ENCODE data around the gene FAM168A. TPM values are rescaled to one million over a fixed set of nuclear protein-coding genes. Genes with fewer than 3 reads are reported as not detected.

Gene FAM168A
- total and polyA plus RNA-seq, 2 of the 8 experiments (the other 6 are each of a cell fraction or from before 2014, with no cell fraction given) = 17.1 to 21.6 TPM

GRCh38 chr11:73367482-73368024, 230.4 kb downstream of the FAM168A start (continued):
- TF ChIP-seq PHF8 (conservative IDR thresholded peaks at IDR 0.05; ENCODE audit: low read depth, low read length) = no peak
- TF ChIP-seq E2F6 (IDR thresholded peaks at IDR 0.05) = no peak
- TF ChIP-seq YY1 (IDR thresholded peaks at IDR 0.05; ENCODE audit: low read depth, low read length) = no peak
- no peak for TF ChIP-seq JUN (IDR thresholded peaks at IDR 0.05; ENCODE audit: low read depth, low read length)
- TF ChIP-seq RXRA (IDR thresholded peaks at IDR 0.05; ENCODE audit: insufficient read depth, low read depth, low read length) = no peak
- TF ChIP-seq JUND (IDR thresholded peaks at IDR 0.05; ENCODE audit: low read length) = no peak
- TF ChIP-seq SIN3A (conservative IDR thresholded peaks at IDR 0.05 in 1 of 2, IDR thresholded peaks at IDR 0.05 in 1 of 2; ENCODE audit: low read depth in 1 of 2, low read length in 2 of 2) = no peak

Measured in H1 (cell line).